GM12892 (cell line): ENCODE data around the gene DRC1.

Source experiments
- DNase-seq: peaks from one replicate; pipeline ENCODE4 v3.0.0; 2011; ENCODE audit not compliant: insufficient read length
- FAIRE-seq: peaks from 2 replicates; lab custom pipeline; 2011; peaks lifted over from hg19 to GRCh38; lab: Jason Lieb, UNC
- POLR2A ChIP-seq: IDR thresholded peaks from 2 replicates; pipeline ENCODE4 v1.6.1; 2011; ENCODE audit warnings: low read depth, low read length, control low read depth
- POLR2AphosphoS5 ChIP-seq: IDR thresholded peaks from 2 replicates; pipeline ENCODE4 v1.6.1; 2011; ENCODE audit warnings: low read depth, low read length, control low read depth
- TAF1 ChIP-seq: IDR thresholded peaks from 2 replicates; pipeline ENCODE4 v1.6.1; 2011; ENCODE audit warnings: low read depth, mild to moderate bottlenecking, control low read depth, low read length, borderline replicate concordance

The DRC1 gene

DNA sequence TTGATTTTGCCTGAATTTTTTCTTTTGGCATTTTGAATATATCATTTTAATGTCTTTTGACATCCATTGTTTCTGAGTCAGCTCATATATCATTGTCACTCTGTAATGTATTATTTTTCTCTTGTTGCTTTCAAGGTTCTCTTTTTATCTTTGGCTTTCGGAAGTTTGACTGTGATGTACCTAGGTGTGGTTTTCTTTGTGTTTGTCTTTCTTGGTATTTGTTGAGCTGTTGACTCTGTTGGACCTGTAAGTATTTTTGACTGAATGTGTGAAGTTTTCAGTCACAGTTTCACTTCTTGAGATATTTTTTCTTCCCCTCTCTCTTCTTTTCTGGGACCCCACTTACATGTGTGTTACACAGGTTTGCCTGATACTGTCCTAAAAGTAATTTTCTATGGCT is 24.9 kb upstream of the DRC1 start:
- no peak for FAIRE-seq
- TF ChIP-seq POLR2A = no peak
- no peak for DNase-seq

DNA sequence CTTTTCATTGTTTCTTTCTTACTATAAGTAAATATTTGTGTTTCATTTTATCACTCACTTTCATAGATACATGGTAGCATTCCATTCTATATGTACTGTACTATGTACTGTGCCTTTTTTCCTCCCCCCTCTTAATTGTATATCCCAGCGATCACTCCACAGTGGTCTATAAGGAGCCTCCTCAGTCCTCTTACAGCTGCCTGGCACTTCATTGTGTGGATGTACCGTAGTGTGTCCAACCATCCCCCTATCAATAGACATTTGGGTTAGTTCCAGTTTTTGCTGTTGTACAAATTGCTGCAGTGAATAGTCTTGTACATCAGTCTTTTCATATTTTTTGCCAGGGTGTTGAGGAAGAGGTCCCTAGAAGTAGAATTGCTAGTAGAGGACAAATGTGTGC is 21.4 kb upstream of the DRC1 start:
- TF ChIP-seq POLR2AphosphoS5 = no peak
- TF ChIP-seq TAF1 = no peak
- no peak for TF ChIP-seq POLR2A
- no peak for DNase-seq
- FAIRE-seq = no peak

DNA sequence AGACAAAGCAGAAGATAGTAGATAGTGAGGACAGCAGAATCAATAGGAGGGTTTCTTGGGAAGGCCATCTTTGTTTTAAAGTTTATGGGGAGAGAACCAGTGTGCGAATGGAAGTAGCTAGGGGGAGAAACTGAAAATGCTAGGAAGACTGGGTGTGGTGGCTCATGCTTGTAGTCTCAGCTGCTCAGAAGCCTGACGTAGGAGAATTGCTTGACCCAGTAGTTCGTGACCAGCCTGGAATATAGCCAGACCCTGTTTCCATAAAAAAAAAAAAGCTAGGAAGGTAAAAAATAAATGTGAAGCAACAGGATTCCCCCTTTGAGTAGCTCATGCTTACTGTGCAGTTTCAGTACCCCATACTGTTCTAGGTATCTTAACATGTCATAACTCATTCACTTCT is 19.2 kb upstream of the DRC1 start:
- no peak for DNase-seq
- FAIRE-seq = no peak
- TF ChIP-seq TAF1 (no peak), POLR2AphosphoS5 (no peak)

DNA sequence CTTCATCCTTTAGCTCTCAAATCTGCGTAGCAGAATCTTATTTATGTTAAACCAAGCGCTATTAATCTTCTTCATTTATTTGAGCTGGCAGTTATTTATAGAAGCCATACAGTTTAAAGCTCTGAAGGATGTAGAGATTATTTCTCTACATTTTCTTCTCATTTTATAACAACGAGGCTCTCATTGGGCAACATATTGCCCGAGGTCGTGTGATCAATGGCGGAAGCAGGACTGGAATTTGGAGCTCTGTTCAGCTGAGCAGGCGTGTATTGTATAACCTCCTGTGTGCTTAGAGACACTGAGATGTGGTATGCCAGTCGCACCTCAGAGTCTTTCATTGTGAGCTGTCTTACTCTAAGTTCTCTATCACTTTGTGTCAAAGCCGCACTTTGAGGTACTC is 17.5 kb upstream of the DRC1 start:
- DNase-seq (no peak), FAIRE-seq (no peak)
- TF ChIP-seq POLR2A (no peak), POLR2AphosphoS5 (no peak), TAF1 (no peak)

DNA sequence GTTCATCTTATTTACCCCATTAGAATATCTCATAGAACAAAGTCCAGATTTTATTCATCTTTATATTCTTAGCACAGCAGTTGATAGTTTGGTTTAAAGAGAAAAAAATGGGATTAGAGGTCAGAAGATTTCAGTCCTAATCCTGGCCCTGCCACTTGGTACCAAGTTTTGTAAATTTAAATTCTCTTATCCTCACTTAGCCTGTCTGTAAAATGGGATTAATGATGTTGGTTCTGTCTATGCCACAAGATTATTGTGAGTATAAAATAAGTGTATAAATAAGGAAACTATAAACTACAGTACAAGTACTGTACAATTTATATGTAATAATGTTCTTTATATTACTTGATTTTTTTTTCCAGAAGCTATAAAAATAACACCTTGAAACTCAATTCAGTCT is 17.1 kb upstream of the DRC1 start:
- no peak for FAIRE-seq
- no peak for DNase-seq
- TF ChIP-seq POLR2AphosphoS5 (no peak), TAF1 (no peak), POLR2A (no peak)

DNA sequence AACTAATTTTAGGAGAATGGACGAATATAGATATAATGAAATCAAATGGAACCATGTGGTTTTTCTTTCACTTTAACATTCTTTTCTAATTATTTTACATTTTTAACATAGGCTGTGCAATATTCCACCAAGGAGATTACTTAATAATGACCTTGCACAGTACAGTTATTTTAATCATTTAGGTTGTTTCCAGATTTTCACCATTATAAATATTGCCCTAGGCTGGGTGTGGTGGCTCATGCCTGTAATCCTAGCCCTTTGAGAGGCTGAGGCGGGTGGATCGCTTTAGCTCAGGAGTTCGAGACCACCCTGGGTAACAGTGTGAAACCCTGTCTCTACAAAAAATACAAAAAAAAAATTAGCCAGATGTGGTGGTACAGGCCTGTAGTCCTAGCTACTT is 14.5 kb upstream of the DRC1 start:
- FAIRE-seq (no peak), DNase-seq (no peak)
- TF ChIP-seq POLR2A = no peak
- no peak for TF ChIP-seq POLR2AphosphoS5
- no peak for TF ChIP-seq TAF1

DNA sequence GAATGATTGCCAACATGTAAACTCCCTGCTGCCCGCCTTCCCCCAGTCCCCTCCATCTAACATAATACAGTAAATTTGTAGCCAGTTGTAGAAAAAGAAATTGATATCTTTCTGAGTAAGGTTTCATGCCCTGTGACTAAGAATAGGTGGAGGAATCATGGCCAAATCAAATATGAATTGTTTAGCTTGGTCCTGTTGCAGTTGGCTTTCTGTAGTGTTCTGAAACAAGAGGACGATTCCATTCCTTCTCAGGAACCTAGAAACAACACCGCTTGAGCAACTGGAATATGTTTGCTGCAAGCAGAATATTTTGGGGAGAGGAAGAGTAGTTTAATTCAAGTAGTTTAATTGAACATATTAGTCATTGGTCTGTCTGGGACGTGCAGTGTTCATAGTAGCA is 7.0 kb upstream of the DRC1 start:
- FAIRE-seq = no peak
- DNase-seq = no peak
- no peak for TF ChIP-seq TAF1
- TF ChIP-seq POLR2A = no peak
- no peak for TF ChIP-seq POLR2AphosphoS5

DNA sequence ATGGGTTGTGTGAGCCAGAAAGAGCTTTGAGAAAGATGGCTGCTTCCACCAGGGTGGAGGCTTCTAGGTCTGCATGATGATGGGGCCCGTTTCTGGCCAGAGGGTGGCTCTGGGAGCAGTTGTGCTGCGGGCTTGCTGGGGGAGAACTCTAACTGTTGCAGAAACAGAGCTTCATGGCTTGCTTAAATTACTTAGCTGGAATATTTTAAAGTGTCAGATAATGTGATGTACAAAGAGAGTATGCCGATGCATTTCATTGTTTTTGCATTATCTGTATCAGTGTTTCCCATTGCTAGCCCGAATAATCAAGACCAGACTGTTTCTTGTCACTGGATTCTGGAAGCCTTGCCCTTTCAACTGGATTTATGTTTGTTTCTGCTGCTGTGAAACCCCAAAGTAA is 6.3 kb upstream of the DRC1 start:
- DNase-seq = no peak
- no peak for FAIRE-seq
- no peak for TF ChIP-seq POLR2A
- TF ChIP-seq TAF1 = no peak
- no peak for TF ChIP-seq POLR2AphosphoS5

DNA sequence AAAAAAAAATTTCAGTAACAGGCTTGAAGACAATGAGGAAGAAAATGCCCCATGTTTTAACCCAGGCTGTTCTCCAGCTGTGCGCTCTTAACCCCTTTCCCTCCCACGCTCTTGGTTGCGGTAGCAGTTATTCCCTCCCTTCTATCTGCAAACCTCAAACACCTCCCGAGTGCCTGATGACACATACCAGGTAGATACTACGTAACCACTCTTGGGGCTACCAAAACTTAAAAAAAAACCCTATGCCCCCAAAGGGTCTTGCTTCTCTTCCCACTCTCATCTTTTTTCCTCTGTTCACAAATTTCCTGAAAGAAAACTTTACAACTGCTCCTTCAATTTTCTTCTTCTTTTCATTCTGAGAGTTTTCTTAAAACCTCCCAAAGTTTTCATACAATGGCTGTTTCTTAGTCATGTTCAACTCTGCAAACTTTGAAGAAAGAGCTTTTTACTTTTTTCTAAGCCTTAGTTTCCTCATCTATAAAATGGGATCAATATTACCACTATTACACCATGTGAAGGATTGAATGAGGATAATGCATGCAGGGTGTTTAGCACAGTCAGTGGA is 4.9 kb upstream of the DRC1 start:
- FAIRE-seq = no peak
- TF ChIP-seq TAF1 = no peak
- TF ChIP-seq POLR2AphosphoS5 = no peak
- TF ChIP-seq POLR2A = no peak
- no peak for DNase-seq

DNA sequence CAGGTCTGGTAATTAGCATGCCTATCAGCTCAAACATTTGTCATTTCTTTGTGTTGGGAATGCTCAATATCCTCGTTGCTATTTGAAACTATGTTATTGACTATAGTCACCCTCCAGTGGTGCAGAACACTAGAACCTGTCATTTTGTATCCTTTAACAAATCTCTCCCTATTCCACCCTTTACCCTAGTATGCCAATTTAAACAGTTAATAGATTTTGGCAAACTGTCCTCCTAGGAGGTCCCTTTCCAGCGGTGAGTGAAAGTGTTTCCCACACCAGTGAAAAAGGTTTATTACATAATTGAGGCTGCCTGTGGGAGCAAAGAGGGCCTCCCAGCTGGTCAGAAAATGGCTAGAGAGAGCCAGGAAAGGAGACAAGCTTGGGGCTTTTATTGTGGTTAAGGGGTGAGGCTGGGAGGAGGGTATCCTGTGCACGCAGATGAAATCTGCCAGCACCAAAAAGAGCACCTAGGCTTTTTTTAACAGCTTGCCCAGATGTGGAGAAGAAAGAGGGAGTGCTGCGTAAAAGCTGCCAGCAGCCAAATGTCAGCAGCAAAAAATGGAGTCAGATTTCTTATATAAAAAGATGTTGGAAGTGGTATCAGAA is 1.8 kb upstream of the DRC1 start:
- TF ChIP-seq POLR2AphosphoS5 (no peak), TAF1 (no peak), POLR2A (no peak)
- FAIRE-seq = no peak
- no peak for DNase-seq

DNA sequence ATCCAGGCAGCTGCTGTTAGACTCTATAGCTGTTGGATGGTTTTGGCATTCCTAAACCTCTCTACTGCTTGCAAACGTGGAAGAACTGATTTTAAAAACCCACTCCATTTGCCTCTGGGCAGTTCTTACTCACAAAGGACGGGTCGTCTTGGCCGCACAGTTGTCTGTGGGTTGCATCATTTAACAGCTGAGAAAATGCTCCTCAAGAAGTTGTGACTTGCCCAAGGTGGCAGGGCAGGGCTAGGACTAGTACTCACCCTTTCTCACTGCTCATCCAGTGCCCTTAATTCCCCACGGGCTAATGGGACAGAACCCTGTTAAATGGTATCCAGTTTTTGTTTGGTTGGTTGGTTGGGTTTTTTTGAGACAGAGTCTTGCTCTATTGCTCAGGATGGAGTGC is 997 bp upstream of the DRC1 start:
- no peak for TF ChIP-seq POLR2A
- no peak for TF ChIP-seq POLR2AphosphoS5
- TF ChIP-seq TAF1 = no peak
- no peak for FAIRE-seq
- DNase-seq = no peak

DNA sequence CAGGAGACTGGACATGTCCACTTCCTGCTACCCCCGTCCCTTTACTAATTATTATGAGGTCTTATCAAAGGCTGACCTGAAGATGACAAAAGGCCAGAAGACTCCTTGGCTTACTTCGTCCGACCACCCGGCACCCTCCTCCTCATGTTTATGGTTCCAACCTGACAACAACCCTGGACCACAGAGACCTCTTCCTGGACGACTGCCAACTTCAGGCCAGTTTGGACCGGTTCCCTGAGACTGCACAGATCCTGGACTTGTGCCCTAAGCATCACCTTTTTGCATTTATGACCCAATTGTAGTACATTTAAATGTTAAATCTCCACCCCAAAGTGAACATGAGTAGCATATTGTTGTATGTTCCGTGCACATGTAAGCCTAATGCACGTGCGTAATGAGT is 5.8 kb downstream of the DRC1 start:
- DNase-seq = no peak
- no peak for TF ChIP-seq POLR2AphosphoS5
- TF ChIP-seq TAF1 = no peak
- no peak for TF ChIP-seq POLR2A
- FAIRE-seq = no peak
